Loucy (cell line): Measurements from ENCODE around the gene RPL13.

Source experiments
- H2AFZ ChIP-seq: fragments of 200-600 bp; sonication (generic); 2 replicates; pipeline ENCODE4 v1.6.0; 2016; ENCODE audit warnings: antibody characterized with exemption, mild to moderate bottlenecking, low read length, moderate library complexity
- H3F3A ChIP-seq: fragments of 200-600 bp; 2 replicates; pipeline ENCODE4 v1.6.0; 2016; ENCODE audit warnings: antibody characterized with exemption, low read depth, mild to moderate bottlenecking
- H3K27me3 ChIP-seq: fragments of 200-600 bp; sonication (generic); 2 replicates; pipeline ENCODE4 v1.6.1; 2014; ENCODE audit warnings: low read length, mild to moderate bottlenecking; ENCODE audit not compliant: insufficient read depth, poor library complexity, severe bottlenecking
- H3K36me3 ChIP-seq: fragments of 200-600 bp; sonication (generic); 2 replicates; pipeline ENCODE4 v1.6.1; 2016; ENCODE audit warnings: low read length; ENCODE audit not compliant: insufficient read depth
- H3K4me1 ChIP-seq: fragments of 200-600 bp; sonication (generic); 2 replicates; pipeline ENCODE4 v1.5.1; 2014; ENCODE audit warnings: low read length, mild to moderate bottlenecking; ENCODE audit not compliant: insufficient read depth, poor library complexity, severe bottlenecking
- H3K4me2 ChIP-seq: fragments of 200-600 bp; sonication (generic); 2 replicates; pipeline ENCODE4 v1.6.0; 2014; ENCODE audit warnings: antibody characterized with exemption, low read length, low read depth, mild to moderate bottlenecking; ENCODE audit not compliant: poor library complexity, severe bottlenecking
- H3K4me3 ChIP-seq: fragments of 200-600 bp; sonication (generic); 2 replicates; pipeline ENCODE4 v1.5.1; 2014; ENCODE audit warnings: low read length, mild to moderate bottlenecking, mixed read lengths; ENCODE audit not compliant: poor library complexity, severe bottlenecking
- H3K79me2 ChIP-seq: fragments of 200-600 bp; sonication (generic); 2 replicates; pipeline ENCODE4 v1.6.1; 2014; ENCODE audit warnings: low read length; ENCODE audit not compliant: insufficient read depth
- H3K9ac ChIP-seq: fragments of 200-600 bp; sonication (generic); 2 replicates; pipeline ENCODE4 v1.6.0; 2014; ENCODE audit warnings: mild to moderate bottlenecking, low read depth, low read length, moderate library complexity; ENCODE audit not compliant: poor library complexity, severe bottlenecking
- H3K9me2 ChIP-seq: fragments of 200-600 bp; sonication (generic); replicated peaks from 2 replicates; pipeline ENCODE4 v1.6.1; 2016; ENCODE audit warnings: low read depth, low read length, mixed read lengths
- H3K9me3 ChIP-seq: fragments of 200-600 bp; sonication (generic); 2 replicates; pipeline ENCODE4 v1.6.1; 2014; ENCODE audit warnings: mild to moderate bottlenecking, antibody characterized with exemption, low read length, low read depth; ENCODE audit not compliant: insufficient read depth
- H4K20me1 ChIP-seq: fragments of 200-600 bp; sonication (generic); 2 replicates; pipeline ENCODE4 v1.6.0; 2014; ENCODE audit warnings: antibody characterized with exemption, low read length, mild to moderate bottlenecking; ENCODE audit not compliant: insufficient read depth, poor library complexity, severe bottlenecking
- CTCF ChIP-seq: fragments of 200-600 bp; sonication (generic); conservative IDR thresholded peaks from 2 replicates; pipeline ENCODE4 v1.5.1; 2014; ENCODE audit warnings: mild to moderate bottlenecking, antibody characterized with exemption, low read length
- EZH2phosphoT487 ChIP-seq: fragments of 200-600 bp; IDR thresholded peaks from 2 replicates; pipeline ENCODE4 v1.6.1; 2018; ENCODE audit warnings: antibody characterized with exemption, mild to moderate bottlenecking, moderate library complexity, borderline replicate concordance

The RPL13 gene

GRCh38 chr16:89598199-89598598 lies 37.7 kb downstream of the RPL13 start:
- no peaks in the 10 kb centered on the region for H3F3A ChIP-seq
- H3K4me2 ChIP-seq: no peak overlapping the region
- no peak overlapping the region for H3K9ac ChIP-seq
- H3K79me2 ChIP-seq: no peaks in the 10 kb centered on the region
- no peaks in the 10 kb centered on the region for H3K27me3 ChIP-seq
- H4K20me1 ChIP-seq: no peaks in the 10 kb centered on the region
- TF ChIP-seq EZH2phosphoT487: no peak
- no peak for TF ChIP-seq CTCF
- no peaks in the 10 kb centered on the region for H3K9me2 ChIP-seq
- H2AFZ ChIP-seq: no peak overlapping the region
- H3K4me3 ChIP-seq: no peak overlapping the region
- no peaks in the 10 kb centered on the region for H3K9me3 ChIP-seq
- no peaks in the 10 kb centered on the region for H3K36me3 ChIP-seq
- H3K4me1 ChIP-seq: peaks cover 13% of the 10 kb centered on the region

- peak; percentile 52 for TF ChIP-seq CTCF
- TF ChIP-seq EZH2phosphoT487: no peak
- no peaks in the 10 kb centered on the region for H4K20me1 ChIP-seq
- no peak overlapping the region for H3K4me2 ChIP-seq
- no peaks in the 10 kb centered on the region for H3F3A ChIP-seq
- no peak overlapping the region for H3K4me3 ChIP-seq
- no peak overlapping the region for H3K9ac ChIP-seq
- no peak overlapping the region for H2AFZ ChIP-seq
- no peaks in the 10 kb centered on the region for H3K9me2 ChIP-seq
- H3K9me3 ChIP-seq: no peaks in the 10 kb centered on the region
- H3K36me3 ChIP-seq: no peaks in the 10 kb centered on the region
- no peaks in the 10 kb centered on the region for H3K79me2 ChIP-seq
- peaks cover 9% of the 10 kb centered on the region for H3K4me1 ChIP-seq
- no peaks in the 10 kb centered on the region for H3K27me3 ChIP-seq
Observed at GRCh38 chr16:89599451-89599858, 39.0 kb downstream of the RPL13 start.

DNA sequence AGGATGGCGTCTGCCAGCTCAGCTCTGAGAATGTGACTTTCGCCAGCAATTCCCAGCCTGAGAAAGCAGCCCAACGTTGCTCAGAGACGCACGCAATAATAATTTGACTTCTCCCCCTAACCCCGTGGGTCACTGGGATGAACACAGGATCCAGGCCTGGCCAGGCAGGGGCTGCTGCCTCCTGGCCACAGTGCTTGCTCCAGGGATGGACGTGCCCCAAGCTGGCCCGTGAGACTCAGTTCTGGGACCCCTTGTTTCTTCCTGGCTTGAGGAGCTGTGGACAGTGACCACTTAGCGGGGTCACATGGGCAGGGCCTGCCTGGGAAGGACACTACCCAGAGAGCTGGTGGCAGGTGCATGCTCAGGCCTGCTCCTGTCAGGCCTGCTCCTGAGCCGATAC lies 39.4 kb downstream of the RPL13 start:
- H3F3A ChIP-seq: no peaks in the 10 kb centered on the region
- H3K9me3 ChIP-seq: no peaks in the 10 kb centered on the region
- no peak overlapping the region for H3K4me3 ChIP-seq
- no peaks in the 10 kb centered on the region for H3K36me3 ChIP-seq
- no peak overlapping the region for H3K4me2 ChIP-seq
- H2AFZ ChIP-seq: no peak overlapping the region
- no peaks in the 10 kb centered on the region for H4K20me1 ChIP-seq
- no peaks in the 10 kb centered on the region for H3K79me2 ChIP-seq
- H3K4me1 ChIP-seq: peaks cover 9% of the 10 kb centered on the region
- H3K27me3 ChIP-seq: no peaks in the 10 kb centered on the region
- H3K9me2 ChIP-seq: no peaks in the 10 kb centered on the region
- TF ChIP-seq CTCF (no peak), EZH2phosphoT487 (no peak)
- H3K9ac ChIP-seq: no peak overlapping the region
